GM19438 (cell line): ENCODE data around the gene SSTR3.

Experiments
- ATAC-seq: cut with Tn5 transposase; IDR thresholded peaks from one replicate; pipeline ENCODE4 v1.9.1; 2021; ENCODE audit warnings: low read depth; ENCODE audit not compliant: unreplicated experiment

Gene SSTR3

DNA sequence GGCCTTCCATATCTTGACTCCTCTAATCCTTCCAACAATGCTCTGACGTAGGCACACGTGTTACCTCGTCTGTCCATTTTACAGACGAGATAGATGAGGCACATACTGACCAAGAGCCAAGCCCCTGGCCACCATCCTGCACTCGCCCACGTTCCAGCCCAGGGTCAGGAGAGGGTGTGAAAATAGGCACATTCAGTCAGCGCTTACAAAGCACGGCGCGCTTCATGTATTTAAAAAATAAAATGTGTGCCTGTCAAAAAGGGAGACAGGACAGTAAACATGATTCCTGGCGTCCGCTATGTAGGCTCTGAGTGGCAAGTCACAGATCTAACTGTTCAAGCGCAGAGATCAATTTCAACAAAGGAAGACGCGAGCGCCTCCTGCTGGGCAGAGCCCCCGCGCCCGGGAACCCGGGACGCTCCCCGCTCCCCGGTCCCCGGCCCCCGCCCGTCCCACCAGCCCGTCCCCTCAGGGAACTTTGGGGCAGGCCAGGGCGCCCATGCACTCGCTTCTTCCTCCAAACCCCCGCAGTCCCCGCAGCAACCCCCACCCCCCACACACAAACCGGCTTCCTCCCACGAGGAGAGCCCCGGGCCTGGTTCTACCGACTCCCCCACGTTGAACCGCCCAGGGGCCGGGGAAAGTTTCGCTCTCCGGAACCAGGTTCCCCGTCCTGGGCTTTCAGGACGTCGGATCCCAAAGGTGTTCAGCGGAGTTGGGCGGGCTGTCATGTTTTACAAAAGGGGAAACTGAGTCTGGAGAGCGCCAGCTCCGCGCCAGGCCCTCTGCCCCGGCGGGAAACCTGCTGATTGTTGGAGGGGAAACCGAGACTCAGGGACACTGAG is 13.8 kb downstream of the SSTR3 start:
- ATAC-seq: no peak

- no peak for ATAC-seq
Observed at GRCh38 chr22:37197451-37198257, 14.6 kb downstream of the SSTR3 start.

- no peak for ATAC-seq
Observed at GRCh38 chr22:37196539-37197450, 15.5 kb downstream of the SSTR3 start.

DNA sequence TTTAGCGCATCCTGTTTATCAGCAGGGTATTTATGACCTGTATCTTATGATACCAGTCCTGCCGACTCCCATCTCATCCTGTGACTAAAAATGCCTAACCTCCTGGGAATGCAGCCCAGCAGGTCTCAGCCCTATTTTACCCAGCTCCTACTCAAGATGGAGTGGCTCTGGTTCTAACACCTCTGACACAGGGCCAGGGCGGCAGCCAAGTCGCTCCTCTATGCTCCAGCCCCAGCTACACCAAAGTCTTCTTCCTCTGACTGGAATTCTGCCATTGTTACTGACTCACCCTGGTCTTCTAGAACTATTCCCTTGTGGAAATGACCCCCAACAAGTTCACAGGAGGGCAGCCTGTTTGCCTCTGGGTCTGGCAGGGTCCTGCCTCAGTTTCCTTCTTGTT is 16.4 kb downstream of the SSTR3 start:
- ATAC-seq: no peak

DNA sequence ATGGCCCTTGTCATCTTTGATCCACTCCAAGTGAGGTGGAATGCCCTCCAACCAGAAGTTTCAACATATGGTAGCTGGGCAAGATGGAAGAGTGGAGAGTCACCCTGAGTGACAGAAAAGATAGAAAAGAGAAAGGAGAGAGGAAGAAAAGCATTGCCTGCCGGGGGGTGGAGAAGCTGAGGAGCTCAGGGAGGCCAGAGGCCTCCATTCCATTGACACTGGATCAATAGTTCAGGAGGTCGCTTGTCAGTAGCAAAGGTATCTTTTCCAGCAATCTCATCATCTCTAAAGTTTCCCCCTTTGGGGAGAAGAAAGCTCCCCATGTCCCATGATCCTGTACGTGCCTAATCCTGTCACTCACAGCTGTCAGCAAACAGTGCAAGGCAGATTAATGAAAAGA is 17.5 kb downstream of the SSTR3 start:
- no peak for ATAC-seq

DNA sequence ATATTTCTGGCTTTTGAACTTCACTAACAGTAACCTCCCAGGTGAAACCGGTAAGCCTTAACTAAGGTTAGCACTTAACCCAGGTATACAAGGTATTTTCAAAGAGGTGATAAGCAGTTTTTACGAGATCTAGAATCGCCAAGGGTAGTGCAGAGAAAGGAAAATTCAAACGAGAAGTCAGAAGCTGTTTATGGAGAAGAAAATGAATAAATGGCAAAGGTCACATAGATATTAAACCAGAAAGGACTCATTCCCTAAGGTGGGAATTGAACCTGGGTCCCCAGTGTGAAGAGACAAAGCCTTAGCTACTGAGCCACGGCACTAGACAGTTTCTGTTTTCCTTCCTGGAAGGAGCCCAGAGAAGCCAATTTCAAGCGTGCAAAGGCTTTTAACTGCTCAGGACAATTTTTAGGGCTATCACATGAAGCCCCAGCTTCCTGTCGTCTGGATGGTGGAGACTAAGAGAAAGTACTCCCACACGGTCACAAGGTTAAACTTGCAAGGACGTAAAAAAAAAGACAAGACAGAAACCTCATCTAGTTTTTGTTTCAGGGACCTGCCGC is 18.6 kb downstream of the SSTR3 start:
- no peak for ATAC-seq

- no peak for ATAC-seq
Observed at GRCh38 chr22:37192741-37193140, 19.5 kb downstream of the SSTR3 start.

- ATAC-seq: no peak
Observed at GRCh38 chr22:37192204-37192603, 20.1 kb downstream of the SSTR3 start.

GRCh38 chr22:37190262-37190780 is 22.0 kb downstream of the SSTR3 start:
- no peak for ATAC-seq

DNA sequence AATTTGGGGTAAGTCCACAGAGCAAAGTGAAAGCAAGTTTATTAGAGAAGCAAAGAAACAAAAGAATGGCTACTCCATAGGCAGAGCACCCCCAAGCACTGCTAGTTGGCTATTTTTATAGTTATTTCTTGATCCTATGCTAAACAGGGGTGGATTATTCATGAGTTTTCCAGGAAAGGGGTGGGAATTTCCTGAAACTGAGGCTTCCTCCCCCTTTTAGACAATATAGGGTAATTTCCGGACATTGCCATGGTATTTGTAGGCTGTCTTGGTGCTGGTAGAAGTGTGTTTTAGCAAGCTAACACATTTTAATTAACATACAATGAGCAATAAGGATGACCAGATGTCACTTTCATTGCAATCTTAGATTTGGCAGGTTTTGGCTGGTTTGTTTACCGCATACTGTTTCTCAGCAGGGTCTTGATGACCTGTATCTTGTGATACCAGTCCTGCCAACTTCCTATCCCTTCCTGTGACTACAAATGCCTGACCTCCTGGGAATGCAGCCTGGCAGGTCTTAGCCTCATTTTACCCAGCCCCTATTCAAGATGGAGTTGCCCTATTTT is 23.3 kb downstream of the SSTR3 start:
- no peak for ATAC-seq

DNA sequence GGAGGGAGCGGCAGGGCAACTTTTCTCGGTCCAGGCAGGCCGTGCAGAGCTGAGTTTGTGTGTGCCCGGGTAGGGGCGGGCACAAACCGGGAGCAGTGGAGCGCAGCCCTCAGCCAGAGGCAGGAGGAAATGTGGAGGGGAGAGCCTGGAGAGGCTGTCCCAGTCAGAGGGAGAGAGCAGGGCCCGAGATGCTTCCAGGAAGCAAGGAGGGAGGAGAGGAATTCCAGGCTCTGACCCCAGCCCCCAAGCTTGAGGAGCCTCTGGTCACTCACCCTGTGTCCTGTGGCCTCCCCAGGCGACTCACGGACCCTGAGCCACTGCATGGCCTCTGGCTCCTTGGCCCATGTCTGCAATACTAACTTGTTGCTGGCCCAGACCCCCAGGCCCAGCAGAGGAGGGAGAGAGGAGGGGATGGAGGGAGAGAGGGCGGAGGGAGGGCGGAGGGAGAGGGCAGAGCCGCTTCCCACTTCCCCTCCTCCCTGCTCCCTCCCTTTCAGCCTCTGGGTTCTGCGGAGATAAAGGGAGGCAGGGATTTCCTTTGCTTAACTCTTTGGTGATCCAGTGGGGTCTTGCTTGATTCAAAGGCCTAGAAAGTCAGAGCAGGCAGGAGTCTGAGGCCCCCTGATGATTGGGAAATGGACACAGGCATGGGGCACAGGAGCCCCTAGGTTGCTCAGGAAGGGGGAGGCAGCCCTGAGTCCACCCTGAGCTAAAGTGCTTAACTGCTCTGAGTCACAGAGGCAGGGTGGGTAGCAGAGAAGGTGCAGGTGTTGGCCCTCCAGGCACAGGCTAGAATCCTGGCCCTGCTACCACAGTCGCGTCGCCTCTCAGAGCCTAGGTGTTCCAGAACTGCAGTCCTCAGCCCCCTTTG is 24.2 kb downstream of the SSTR3 start, which contains the start of gene C1QTNF6:
TSS of gene C1QTNF6 (minus strand) at position 357 of the 871 bp plus-strand sequence. CDS start at position 323, 34 bp downstream.
- ATAC-seq: no peak

GRCh38 chr22:37187552-37187890 is 24.8 kb downstream of the SSTR3 start:
- no peak for ATAC-seq

GRCh38 chr22:37186997-37187522 is 25.2 kb downstream of the SSTR3 start:
- no peak for ATAC-seq

DNA sequence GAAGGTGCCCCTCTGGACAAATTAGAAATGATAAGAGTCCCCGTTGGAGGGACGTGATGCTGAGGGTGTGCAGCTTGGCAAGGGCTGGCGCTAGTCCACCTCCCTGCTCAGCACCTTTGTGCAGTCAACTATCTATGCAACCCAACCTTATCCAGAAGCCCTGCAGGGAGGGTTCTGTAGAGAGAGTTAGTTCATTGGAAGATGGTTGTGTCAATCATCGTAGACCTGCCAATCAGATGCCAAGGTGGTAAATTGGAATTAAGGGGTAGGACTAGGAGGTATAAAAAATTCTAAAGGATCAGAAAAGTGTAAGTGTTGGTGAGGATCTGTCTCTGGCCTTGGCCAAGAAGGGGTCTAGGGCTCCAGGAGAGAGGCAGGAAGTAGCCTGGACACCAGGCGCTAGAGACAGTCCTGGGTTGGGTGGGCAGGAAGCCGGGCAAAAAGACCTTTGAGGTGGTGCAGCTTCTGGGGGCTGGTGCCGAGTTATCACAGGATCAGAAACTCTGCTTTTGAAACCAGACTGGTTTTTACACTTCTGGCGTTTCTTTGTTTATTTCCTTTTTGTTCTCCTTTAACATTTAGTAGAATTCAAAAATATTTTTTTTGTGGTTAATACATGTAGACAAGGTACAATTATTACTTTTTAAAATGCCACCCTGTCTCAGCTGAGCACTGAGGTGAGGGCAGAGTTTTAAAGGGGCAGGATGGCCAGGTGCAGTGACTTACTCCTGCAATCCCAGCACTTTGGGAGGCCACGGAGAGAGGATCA is 25.9 kb downstream of the SSTR3 start:
- no peak for ATAC-seq

DNA sequence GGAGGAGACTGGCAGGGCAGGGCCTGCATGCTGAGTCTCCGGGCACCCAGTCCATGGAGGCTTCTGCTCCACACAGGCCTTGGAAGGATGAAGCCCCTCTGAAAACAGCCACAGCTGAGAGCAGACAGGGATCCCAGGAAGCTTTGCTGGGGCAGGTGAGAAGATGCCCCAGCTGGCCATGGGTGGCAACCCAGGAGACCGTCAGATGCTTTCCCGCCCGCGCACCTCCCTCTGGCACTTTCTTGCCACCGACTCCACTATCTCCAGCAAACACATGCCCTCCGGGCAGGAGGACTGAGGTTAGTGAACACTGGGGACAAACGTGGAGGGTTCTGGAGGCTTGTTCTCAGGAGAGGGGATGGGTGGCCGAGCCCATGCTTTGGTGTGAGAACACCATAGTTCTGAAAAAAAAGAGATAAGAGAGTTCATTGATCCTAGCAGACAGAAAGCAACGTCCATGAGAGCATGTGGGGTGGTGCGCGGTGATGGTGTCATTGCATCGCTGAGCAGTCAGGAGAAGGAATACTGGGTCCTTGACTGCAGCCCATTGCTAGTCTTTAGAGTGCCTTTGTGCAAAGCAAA is 26.5 kb downstream of the SSTR3 start:
- ATAC-seq: no peak

DNA sequence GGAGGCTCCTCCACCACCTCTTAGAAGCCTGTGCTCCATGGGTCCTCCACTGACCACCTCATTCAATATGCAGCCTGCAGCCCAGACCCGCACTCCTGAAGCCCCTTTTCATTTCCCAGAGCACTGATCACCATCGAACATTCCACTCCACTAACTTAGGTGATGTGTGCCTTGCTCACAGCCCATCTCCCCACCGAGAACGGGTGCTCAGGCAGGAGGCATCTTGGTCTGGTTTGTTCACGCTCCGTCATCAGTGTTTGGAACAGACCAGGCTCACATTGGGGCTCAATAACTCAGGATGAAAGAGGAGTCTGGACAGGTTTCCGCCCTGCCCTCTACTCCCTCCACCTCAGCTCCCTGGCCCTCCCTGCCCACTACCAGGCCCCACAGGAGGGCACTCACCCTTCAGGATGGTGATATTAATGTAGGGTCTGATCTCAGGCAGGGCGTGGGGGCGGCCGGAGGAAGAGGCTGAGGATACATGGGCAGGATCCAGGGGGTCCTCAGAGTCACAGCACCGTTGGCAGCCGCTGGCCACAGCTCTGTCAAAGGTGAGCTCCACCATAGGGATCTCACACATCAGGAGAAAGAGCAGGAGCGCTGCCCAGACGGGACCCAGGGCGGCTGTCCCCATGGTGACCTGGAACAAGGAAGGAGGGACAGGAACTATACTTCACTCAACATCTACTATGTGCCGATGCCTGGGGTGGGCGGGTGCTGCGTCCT is 27.3 kb downstream of the SSTR3 start:
- ATAC-seq: no peak

- ATAC-seq: no peak
Observed at GRCh38 chr22:37184380-37184755, 27.9 kb downstream of the SSTR3 start.
